ENCODE results near the gene VGLL4. TPM values are rescaled to one million over a fixed set of nuclear protein-coding genes. Genes with fewer than 3 reads are reported as not detected.
A peak's percentile ranks its signal among the peaks of the same experiment; 100 is the strongest.

The VGLL4 gene
- total RNA-seq, 1 donor from 2014 or later = 99.4 TPM

DNA sequence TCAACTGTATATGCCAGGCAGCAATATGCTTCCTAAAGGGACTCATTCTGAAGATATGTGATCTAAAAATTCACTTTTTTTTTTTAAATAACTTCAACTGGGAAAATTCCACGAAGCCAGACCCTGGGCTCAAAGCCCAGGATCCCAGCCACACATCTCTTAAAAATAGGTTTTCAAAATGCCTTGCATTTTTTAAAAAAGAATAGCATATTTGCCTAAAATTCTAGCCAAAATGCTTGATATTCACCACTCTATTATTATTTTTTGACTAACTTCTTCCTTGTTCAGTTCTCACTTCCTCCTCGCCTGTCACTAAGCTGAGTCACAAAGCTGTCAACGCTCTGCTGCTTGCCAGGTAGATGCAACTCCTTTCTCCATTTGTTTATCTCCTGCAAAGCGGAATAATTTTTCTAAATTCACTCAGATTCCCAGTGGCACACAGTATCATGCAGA is 28.0 kb upstream of the VGLL4 start:
- TF ChIP-seq POLR2A (IDR thresholded peaks at IDR 0.05) = no peak
- TF ChIP-seq POLR2AphosphoS5 (IDR thresholded peaks at IDR 0.05; ENCODE audit: insufficient read depth in 1 of 2, low read depth in 1 of 2) = peak in 1 of 2 donors; percentile 20
- no peak overlapping the region for H3K27ac ChIP-seq

DNA sequence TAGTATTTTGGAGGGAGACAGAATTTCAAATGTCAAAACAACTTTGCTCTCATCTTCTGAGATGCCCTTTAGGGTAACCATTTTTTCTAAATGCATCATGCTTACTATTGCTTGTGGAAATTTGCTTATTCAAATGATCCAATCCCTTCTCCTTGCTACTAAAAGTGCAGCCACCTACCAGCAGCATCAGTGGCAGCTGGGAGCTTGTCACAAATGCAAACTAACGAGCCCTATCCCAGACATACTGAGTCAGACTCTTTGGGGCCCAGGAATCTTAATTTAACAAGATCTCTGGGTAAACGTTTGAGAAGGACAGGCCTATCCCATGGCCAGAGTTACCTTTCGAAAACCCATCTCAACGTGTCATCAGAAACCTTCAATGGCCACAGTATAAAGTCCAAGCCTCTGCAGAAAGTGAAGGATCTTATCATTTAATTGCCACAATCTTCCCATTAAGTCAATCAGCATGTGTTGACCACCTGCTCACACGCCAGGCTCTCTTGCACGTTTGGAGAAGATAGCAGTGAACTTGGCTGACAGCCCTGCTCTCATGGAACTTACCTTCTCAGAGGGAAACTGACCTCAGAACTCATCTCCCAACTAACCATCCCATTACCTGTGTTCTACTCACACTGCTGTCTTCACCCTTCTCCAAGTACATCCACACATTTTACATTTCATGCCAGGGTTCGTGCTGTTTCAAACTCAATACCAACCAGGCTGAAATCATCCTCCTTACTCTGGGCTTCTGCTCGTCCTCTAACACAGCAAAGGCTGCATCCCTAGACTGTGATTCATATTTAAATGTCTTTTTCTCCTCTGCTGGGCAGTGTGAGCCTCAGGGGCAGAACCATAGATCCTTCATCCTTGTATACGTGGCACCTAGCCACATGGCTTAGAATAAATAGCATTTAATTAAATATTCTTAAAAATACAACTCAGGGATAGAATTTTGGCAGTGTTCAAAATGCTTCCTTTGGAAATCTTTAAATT is 24.8 kb upstream of the VGLL4 start:
- H3K36me3 ChIP-seq = no peaks in the 10 kb centered on the region
- H3K9me3 ChIP-seq = no peaks in the 10 kb centered on the region
- H3K27me3 ChIP-seq = no peaks in the 10 kb centered on the region
- intact Hi-C loops (cut with DNase I) = no loop called here
- no peak overlapping the region for H3K27ac ChIP-seq
- TF ChIP-seq, protein P1, sequence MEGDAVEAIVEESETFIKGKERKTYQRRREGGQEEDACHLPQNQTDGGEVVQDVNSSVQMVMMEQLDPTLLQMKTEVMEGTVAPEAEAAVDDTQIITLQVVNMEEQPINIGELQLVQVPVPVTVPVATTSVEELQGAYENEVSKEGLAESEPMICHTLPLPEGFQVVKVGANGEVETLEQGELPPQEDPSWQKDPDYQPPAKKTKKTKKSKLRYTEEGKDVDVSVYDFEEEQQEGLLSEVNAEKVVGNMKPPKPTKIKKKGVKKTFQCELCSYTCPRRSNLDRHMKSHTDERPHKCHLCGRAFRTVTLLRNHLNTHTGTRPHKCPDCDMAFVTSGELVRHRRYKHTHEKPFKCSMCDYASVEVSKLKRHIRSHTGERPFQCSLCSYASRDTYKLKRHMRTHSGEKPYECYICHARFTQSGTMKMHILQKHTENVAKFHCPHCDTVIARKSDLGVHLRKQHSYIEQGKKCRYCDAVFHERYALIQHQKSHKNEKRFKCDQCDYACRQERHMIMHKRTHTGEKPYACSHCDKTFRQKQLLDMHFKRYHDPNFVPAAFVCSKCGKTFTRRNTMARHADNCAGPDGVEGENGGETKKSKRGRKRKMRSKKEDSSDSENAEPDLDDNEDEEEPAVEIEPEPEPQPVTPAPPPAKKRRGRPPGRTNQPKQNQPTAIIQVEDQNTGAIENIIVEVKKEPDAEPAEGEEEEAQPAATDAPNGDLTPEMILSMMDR (IDR thresholded peaks at IDR 0.05) = no peak
- TF ChIP-seq POLR2AphosphoS5 (IDR thresholded peaks at IDR 0.05; ENCODE audit: insufficient read depth in 1 of 2, low read depth in 1 of 2) = no peak
- no peak for TF ChIP-seq POLR2A (IDR thresholded peaks at IDR 0.05)
- DNase-seq (ENCODE audit: extremely low spot score in 2 of 2) = no peak
- H3K4me3 ChIP-seq = no peak overlapping the region
- H3K4me1 ChIP-seq = peaks cover 24% of the 10 kb centered on the region

More for the DNA sequence above, 28.0 kb upstream of the VGLL4 start:
- H3K36me3 ChIP-seq = no peaks in the 10 kb centered on the region
- intact Hi-C loops (cut with DNase I) = no loop called here
- H3K4me3 ChIP-seq = no peak overlapping the region
- peaks cover 26% of the 10 kb centered on the region for H3K4me1 ChIP-seq
- no peaks in the 10 kb centered on the region for H3K27me3 ChIP-seq
- no peaks in the 10 kb centered on the region for H3K9me3 ChIP-seq
- DNase-seq (ENCODE audit: extremely low spot score in 2 of 2) = no peak

DNA sequence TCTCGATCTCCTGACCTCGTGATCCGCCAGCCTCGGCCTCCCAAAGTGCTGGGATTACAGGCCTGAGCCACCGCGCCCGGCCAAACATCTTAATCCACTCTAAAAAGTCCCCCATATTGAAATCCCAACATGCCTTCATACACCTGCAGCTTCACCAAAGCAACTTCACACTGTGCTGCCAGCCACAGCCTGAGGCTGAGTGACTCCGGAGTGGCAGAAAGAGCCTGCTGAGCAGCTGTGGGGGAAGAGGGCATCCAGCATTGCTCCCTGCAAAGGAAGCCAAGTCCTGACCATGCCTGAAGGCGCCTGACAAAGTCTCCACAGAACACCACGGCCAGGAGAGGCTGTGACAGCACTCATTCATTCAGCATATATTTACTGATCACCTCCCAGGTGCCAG is 21.6 kb upstream of the VGLL4 start:
- Histone ChIP-seq H3K4me3 (no peak overlapping the region), H3K27ac (no peak overlapping the region), H3K27me3 (no peaks in the 10 kb centered on the region), H3K9me3 (no peaks in the 10 kb centered on the region), H3K4me1 (peaks cover 18% of the 10 kb centered on the region), H3K36me3 (no peaks in the 10 kb centered on the region)
- TF ChIP-seq POLR2AphosphoS5 (IDR thresholded peaks at IDR 0.05; ENCODE audit: insufficient read depth in 1 of 2, low read depth in 1 of 2) (no peak), POLR2A (IDR thresholded peaks at IDR 0.05) (no peak)
- TF ChIP-seq, protein P1 (IDR thresholded peaks at IDR 0.05) = no peak
- DNase-seq (ENCODE audit: extremely low spot score in 2 of 2) = no peak
- intact Hi-C loops (cut with DNase I) = no loop called here

DNA sequence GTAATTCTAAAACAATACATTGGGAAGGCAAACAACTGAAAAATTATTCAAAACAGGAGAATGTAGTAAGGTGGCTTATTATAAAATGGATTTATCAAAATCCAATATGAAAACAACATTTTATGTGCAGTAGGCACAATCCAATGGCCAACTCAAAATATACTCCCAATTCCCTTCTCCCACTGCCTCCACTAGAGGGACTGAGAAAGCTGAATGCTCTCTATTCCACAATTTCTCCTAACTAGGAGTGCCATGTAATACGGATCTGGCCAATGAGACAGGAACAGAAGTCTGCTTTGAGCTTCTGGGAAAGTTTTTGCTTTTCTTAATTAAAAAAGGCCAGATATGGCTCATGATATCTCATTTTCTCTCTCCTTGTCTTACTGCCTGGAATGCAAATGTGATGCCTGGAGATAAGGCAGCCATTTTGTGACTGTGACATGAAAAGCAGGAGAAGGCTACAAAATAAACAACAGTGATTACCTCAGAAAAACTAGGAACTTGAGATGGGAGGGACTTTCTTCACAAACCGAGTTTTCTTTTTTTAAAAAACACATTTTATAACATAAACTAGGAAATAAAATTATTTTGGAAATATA is 18.8 kb upstream of the VGLL4 start:
- TF ChIP-seq POLR2AphosphoS5 (IDR thresholded peaks at IDR 0.05; ENCODE audit: insufficient read depth in 1 of 2, low read depth in 1 of 2) (no peak), POLR2A (IDR thresholded peaks at IDR 0.05) (no peak)
- TF ChIP-seq, protein P1 (IDR thresholded peaks at IDR 0.05) = no peak
- Histone ChIP-seq H3K9me3 (no peaks in the 10 kb centered on the region), H3K27me3 (no peaks in the 10 kb centered on the region), H3K27ac (no peak overlapping the region), H3K4me1 (peaks cover 18% of the 10 kb centered on the region), H3K36me3 (no peaks in the 10 kb centered on the region), H3K4me3 (no peak overlapping the region)
- DNase-seq (ENCODE audit: extremely low spot score in 2 of 2) = no peak
- intact Hi-C loops (cut with DNase I) = no loop called here

DNA sequence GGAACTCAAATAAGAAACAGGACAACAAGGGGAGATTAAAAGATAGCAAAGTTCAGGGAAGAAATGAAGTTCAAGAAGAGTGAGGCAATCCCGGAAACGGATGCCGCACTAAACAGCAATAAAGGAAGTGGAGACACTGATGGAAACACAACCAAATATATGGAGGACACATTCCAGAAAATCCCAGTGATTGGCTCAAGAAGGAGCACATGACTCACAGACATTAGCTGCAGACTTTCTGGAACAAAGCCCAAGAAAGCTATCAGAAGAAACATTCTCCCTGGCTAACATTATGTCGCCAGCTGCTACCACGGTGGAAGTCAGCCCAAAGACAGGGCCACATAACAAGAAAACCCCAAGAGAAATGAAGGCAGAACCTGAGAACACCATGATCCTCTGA is 18.1 kb upstream of the VGLL4 start:
- H3K27ac ChIP-seq = no peak overlapping the region
- H3K36me3 ChIP-seq = no peaks in the 10 kb centered on the region
- TF ChIP-seq, protein P1 (IDR thresholded peaks at IDR 0.05) = no peak
- no peak for TF ChIP-seq POLR2AphosphoS5 (IDR thresholded peaks at IDR 0.05; ENCODE audit: insufficient read depth in 1 of 2, low read depth in 1 of 2)
- no peak for TF ChIP-seq POLR2A (IDR thresholded peaks at IDR 0.05)
- no peaks in the 10 kb centered on the region for H3K27me3 ChIP-seq
- intact Hi-C loops (cut with DNase I) = no loop called here
- no peak overlapping the region for H3K4me3 ChIP-seq
- H3K9me3 ChIP-seq = no peaks in the 10 kb centered on the region
- DNase-seq (ENCODE audit: extremely low spot score in 2 of 2) = no peak
- H3K4me1 ChIP-seq = peaks cover 18% of the 10 kb centered on the region
